ENCODE data around the gene VAPA.

VAPA gene

DNA sequence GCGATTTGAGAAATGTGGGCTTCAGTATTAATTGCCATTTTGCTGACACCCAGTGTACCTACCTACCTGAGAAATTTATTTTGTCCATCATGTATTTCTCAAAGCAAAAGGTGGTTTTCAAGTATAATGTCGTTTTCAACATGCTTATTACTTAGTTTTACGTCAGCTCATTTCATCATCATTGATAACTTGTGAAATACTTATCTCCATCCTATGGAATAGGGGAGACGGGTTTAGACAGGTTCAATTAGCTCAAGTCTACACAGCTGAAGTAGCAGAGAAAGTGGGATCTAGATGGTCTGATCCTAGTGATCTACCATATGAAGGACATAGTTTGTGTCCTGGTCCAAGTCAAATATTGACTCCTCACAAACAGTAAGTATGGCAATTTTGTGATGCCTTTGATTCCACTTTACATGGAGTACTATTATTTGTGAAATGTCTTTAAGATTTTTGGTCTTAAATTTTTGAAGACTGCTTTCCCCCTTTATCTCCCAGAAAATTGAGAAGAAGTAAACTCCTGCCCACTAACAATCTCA is 45.1 kb downstream of the VAPA start:
- Histone ChIP-seq H3K36me3 (ENCODE audit: control insufficient read depth, insufficient read depth, low read length) (peaks cover 3% of the 10 kb centered on the region), H3K9ac (ENCODE audit: low read length) (no peak overlapping the region), H3K4me3 (ENCODE audit: low read length) (no peak overlapping the region), H3K27ac (ENCODE audit: low read depth, low read length) (no peak overlapping the region), H3K27me3 (ENCODE audit: control insufficient read depth, insufficient read depth, low read length) (no peaks in the 10 kb centered on the region), H3K4me1 (ENCODE audit: control insufficient read depth, insufficient read depth, low read length) (no peaks in the 10 kb centered on the region)

DNA sequence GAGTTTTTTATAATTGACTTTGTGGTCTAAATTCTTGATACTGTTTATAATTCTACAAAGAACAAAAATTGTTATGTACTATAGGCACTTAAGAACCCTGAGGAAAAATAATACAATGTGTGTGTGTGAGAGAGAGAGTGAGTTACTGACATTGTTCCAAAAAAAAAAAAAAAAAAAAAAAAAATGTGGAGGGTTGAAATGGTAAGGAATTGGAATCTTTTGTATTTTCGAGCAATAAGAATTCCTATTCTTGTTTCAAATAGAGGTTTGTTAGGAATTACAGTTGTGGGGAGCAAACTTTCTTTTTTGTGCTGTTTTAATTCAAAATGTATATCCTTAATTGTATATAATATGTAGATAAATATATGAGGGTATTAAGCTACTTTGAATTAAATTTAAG is 45.7 kb downstream of the VAPA start:
- Histone ChIP-seq H3K36me3 (ENCODE audit: control insufficient read depth, insufficient read depth, low read length) (peaks cover 3% of the 10 kb centered on the region), H3K9ac (ENCODE audit: low read length) (no peak overlapping the region), H3K4me3 (ENCODE audit: low read length) (no peak overlapping the region), H3K4me1 (ENCODE audit: control insufficient read depth, insufficient read depth, low read length) (no peaks in the 10 kb centered on the region), H3K27ac (ENCODE audit: low read depth, low read length) (no peak overlapping the region), H3K27me3 (ENCODE audit: control insufficient read depth, insufficient read depth, low read length) (no peaks in the 10 kb centered on the region)

DNA sequence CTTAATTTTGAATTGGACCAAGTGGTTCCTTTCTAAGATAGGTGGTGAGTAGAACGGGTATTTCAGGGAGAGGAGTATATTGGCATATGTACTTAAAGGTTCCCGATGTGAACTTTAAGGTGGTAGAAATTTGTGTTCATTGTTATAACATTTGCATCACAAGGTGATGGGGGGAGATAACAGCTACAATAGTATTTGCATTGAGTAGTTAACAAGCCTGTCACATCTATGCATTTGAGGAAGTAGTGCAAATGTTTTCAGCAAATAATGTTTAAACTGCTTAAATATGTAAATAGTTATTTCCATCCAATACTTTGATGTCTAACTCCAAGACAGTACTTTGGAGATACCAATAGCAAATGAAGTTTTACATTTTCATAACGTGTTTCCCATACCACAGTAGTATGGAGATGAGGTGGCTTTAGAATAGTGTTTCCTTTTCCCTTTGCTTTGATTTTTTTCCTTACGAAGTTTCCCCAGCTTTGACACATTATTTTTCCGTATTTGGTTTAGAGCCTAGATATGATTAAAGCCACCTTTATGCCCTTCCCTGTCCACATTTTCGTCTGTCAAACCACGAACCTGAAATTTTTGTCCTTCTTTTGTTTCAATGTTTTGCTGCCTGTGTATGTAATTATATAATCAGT is 46.6 kb downstream of the VAPA start:
- Histone ChIP-seq H3K27ac (ENCODE audit: low read depth, low read length) (no peak overlapping the region), H3K9ac (ENCODE audit: low read length) (no peak overlapping the region), H3K4me1 (ENCODE audit: control insufficient read depth, insufficient read depth, low read length) (no peaks in the 10 kb centered on the region), H3K36me3 (ENCODE audit: control insufficient read depth, insufficient read depth, low read length) (peaks cover 3% of the 10 kb centered on the region), H3K27me3 (ENCODE audit: control insufficient read depth, insufficient read depth, low read length) (no peaks in the 10 kb centered on the region), H3K4me3 (ENCODE audit: low read length) (no peak overlapping the region)

DNA sequence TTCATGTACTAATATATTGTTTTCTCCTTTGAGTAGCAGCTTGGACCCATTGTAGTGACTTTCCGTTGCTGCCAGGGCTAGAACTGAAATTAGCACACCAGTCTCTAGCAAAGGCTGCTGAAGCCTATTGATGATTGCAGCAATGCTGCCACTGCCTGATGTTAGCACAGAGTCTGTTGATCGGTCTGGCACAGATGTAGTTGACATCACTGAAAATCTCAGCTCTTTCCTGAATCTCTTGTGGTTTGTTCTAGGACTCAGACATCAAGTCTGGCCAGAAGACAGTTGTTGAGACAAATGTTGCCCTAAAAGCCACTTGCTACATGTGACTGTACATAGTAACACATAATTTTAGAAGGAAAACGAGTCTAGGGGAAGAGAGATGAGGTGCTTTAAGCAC is 47.2 kb downstream of the VAPA start:
- no peak overlapping the region for H3K9ac ChIP-seq (ENCODE audit: low read length)
- H3K27ac ChIP-seq (ENCODE audit: low read depth, low read length): no peak overlapping the region
- no peaks in the 10 kb centered on the region for H3K27me3 ChIP-seq (ENCODE audit: control insufficient read depth, insufficient read depth, low read length)
- no peaks in the 10 kb centered on the region for H3K36me3 ChIP-seq (ENCODE audit: control insufficient read depth, insufficient read depth, low read length)
- H3K4me1 ChIP-seq (ENCODE audit: control insufficient read depth, insufficient read depth, low read length): no peaks in the 10 kb centered on the region
- H3K4me3 ChIP-seq (ENCODE audit: low read length): no peak overlapping the region

DNA sequence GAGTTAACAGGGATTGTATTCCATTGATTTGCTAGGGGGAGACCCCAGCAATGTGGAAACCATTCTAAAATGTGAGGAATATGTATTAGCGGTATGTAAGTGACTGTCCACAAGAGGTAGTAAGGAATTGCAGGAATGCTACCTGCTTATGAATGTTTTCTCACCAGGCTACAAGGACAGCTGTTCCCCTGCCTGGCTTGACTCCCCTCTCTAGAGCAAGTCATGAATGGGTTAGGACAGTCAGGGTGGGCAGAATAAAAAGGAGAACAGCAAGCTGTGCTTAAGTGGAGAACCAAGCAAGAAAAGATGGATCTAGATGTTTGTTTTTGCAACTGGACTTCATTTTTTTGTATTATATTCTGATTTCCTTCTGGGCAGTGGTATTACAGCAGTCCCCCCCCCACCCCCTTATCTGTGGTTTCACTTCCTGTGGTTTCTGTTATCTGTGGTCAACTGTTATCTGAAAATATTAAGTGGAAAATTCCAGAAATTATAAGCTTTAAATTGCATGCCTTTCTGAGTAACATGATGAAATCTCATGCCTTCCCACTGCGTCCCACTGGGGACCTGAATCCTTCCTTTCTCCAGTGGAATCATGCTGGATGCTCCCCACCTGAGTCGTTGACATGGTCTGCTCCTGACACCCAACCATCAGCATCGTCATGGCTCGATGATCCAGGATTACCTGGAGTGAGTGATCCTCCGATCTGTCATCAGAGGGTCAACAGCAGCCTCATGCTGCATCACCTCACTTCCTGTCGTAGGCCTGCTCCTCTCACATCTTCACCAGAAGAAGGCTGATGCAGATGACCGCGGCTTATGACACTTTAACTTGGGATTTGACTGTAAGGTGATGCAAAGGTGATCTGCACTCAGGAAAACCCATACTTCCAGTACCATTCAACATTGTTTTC is 52.2 kb downstream of the VAPA start:
- H3K36me3 ChIP-seq (ENCODE audit: control insufficient read depth, insufficient read depth, low read length): no peaks in the 10 kb centered on the region
- no peaks in the 10 kb centered on the region for H3K4me1 ChIP-seq (ENCODE audit: control insufficient read depth, insufficient read depth, low read length)
- H3K27me3 ChIP-seq (ENCODE audit: control insufficient read depth, insufficient read depth, low read length): peaks cover 4% of the 10 kb centered on the region
- H3K9ac ChIP-seq (ENCODE audit: low read length): no peak overlapping the region
- no peak overlapping the region for H3K4me3 ChIP-seq (ENCODE audit: low read length)
- no peak overlapping the region for H3K27ac ChIP-seq (ENCODE audit: low read depth, low read length)

DNA sequence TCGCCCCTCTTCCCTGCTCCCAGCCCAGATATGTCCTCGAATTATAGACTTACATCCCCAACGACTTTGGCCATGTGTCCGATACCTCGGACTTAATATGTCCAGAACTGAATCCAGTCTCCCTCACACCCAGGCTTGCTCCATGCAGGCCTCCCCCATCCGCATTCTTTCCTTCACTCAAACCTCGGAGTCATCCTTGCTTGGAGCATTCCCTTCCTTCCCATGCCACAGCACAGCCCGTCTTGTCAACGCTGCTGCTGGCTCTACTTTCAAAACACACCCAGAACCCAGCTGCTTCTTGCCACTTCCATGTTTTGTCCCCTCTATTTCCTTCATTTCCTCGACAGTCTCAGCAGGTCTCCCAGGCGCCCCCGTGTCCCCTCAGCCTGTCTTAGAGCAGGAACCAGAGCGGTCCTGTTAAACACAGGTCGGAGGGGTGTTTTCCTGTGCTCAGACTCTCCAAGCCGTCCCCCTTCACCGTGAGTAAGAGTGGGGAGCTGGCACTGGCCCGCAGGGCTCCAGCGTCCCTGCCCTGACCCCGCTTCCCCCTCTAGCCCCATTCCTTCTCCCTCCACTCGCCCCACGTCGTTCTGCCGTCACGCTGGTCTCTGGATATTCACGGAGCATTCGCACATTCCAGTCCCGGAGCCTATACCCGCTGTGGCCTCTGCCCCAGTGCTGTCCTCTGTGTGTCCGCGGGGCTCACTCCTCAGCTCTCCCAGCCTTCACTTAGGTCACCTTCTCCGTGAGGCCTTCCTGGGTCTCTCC is 54.4 kb downstream of the VAPA start:
- H3K9ac ChIP-seq (ENCODE audit: low read length): no peak overlapping the region
- H3K27ac ChIP-seq (ENCODE audit: low read depth, low read length): no peak overlapping the region
- H3K4me3 ChIP-seq (ENCODE audit: low read length): no peak overlapping the region
- H3K27me3 ChIP-seq (ENCODE audit: control insufficient read depth, insufficient read depth, low read length): peaks cover 4% of the 10 kb centered on the region
- H3K36me3 ChIP-seq (ENCODE audit: control insufficient read depth, insufficient read depth, low read length): no peaks in the 10 kb centered on the region
- no peaks in the 10 kb centered on the region for H3K4me1 ChIP-seq (ENCODE audit: control insufficient read depth, insufficient read depth, low read length)

DNA sequence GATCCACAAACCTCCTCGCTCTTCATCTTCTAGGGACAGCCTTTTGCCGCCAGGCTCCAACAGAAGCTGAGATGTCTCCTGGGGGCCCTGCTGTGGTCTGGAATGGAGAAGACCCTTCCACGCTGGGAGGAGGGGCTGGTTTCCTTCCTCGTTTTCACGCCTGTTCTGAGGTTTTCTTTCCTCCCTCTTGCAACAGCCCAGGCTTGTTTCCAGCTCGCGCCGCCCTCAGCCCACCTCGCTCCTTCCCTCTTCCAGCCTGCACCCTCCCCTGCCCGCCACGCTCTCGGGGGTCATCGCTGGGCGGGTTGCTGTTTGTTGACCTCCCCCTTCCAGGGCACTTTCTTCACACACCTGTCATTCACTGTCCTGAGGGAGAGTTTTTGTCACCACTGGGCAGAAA is 55.4 kb downstream of the VAPA start:
- Histone ChIP-seq H3K4me3 (ENCODE audit: low read length) (no peak overlapping the region), H3K9ac (ENCODE audit: low read length) (no peak overlapping the region), H3K36me3 (ENCODE audit: control insufficient read depth, insufficient read depth, low read length) (no peaks in the 10 kb centered on the region), H3K27me3 (ENCODE audit: control insufficient read depth, insufficient read depth, low read length) (peaks cover 4% of the 10 kb centered on the region), H3K27ac (ENCODE audit: low read depth, low read length) (no peak overlapping the region), H3K4me1 (ENCODE audit: control insufficient read depth, insufficient read depth, low read length) (no peaks in the 10 kb centered on the region)

DNA sequence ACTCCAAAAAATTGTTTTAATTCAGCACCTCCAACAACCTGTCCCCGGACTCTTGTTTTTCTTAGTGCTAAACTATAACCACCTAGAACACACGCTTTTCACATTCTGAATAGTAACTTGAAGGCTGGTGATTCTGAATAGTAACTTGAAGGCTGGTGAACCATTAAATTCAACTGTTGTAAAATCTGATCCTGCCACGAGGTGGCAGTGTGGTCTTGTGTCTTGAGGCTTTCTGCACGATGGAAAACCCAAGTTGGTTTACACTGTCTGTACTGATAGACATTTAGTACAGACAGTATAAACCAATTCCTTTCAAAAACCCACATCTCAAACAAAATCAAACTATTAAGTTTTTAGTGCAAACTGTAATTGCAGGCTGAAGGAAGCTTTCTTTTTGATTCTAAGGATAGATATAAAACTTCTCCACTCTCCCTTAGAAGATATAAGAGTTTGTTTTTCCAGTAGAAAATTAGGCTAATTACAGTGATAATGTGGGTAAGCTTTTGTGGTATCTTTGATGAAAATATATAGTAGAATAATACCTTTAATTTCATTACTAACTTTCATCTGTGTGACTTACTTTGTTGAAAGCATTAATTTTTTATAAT is 57.6 kb downstream of the VAPA start:
- H3K27ac ChIP-seq (ENCODE audit: low read depth, low read length): no peak overlapping the region
- H3K9ac ChIP-seq (ENCODE audit: low read length): no peak overlapping the region
- no peaks in the 10 kb centered on the region for H3K4me1 ChIP-seq (ENCODE audit: control insufficient read depth, insufficient read depth, low read length)
- peaks cover 4% of the 10 kb centered on the region for H3K27me3 ChIP-seq (ENCODE audit: control insufficient read depth, insufficient read depth, low read length)
- no peaks in the 10 kb centered on the region for H3K36me3 ChIP-seq (ENCODE audit: control insufficient read depth, insufficient read depth, low read length)
- no peak overlapping the region for H3K4me3 ChIP-seq (ENCODE audit: low read length)

DNA sequence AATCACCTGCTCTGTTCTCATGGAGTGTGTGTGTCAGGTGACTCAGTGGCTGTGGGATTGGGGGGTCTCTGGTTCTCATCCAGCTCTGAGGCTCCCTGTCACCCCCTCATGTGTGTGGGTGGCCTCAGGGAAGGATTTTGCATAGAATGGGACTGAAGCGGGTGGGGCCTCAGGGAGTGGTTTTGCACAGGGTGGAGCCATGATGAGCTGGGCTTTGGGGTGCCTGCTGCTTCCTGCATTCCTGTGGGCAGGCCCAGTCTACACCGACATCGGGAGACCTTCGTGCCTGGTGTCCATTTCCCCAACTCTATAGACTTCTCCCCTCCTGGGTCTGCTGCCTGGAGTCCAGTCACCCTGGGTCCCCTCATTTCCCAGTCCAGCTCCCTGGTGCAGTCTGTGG is 59.7 kb downstream of the VAPA start:
- Histone ChIP-seq H3K4me3 (ENCODE audit: low read length) (no peak overlapping the region), H3K27me3 (ENCODE audit: control insufficient read depth, insufficient read depth, low read length) (no peaks in the 10 kb centered on the region), H3K36me3 (ENCODE audit: control insufficient read depth, insufficient read depth, low read length) (no peaks in the 10 kb centered on the region), H3K9ac (ENCODE audit: low read length) (no peak overlapping the region), H3K27ac (ENCODE audit: low read depth, low read length) (no peak overlapping the region), H3K4me1 (ENCODE audit: control insufficient read depth, insufficient read depth, low read length) (no peaks in the 10 kb centered on the region)

DNA sequence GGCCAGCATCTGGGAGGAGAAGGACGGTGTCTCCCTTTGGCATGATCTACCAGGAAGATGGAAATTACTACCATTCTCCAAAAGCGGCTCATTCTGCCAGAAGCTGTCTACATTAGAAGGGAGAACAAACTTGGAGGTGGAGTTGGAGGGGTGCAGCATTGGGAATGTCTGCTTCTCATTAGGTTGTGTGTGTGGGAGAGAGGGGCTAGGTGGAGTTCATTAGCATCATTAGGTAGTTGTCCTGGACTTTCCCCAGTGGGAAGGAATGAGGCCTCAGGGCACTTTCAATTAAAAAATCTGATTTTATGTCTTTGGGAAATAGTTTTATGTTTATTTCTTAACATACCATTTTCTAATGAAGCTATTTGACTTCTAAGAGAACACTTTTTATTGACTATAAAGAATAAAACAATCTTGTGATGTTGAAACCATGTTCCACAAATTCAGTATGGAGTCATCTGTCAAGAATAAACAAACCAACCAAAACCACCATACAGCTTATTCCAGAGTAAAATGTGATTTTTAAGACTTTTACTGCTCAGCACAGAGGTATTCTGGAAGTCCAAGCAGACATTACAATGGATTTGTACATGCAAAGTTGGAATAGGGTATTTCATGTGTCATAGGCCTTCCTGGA is 60.6 kb downstream of the VAPA start:
- no peak overlapping the region for H3K4me3 ChIP-seq (ENCODE audit: low read length)
- H3K36me3 ChIP-seq (ENCODE audit: control insufficient read depth, insufficient read depth, low read length): no peaks in the 10 kb centered on the region
- H3K9ac ChIP-seq (ENCODE audit: low read length): no peak overlapping the region
- no peaks in the 10 kb centered on the region for H3K4me1 ChIP-seq (ENCODE audit: control insufficient read depth, insufficient read depth, low read length)
- H3K27ac ChIP-seq (ENCODE audit: low read depth, low read length): no peak overlapping the region
- H3K27me3 ChIP-seq (ENCODE audit: control insufficient read depth, insufficient read depth, low read length): no peaks in the 10 kb centered on the region

DNA sequence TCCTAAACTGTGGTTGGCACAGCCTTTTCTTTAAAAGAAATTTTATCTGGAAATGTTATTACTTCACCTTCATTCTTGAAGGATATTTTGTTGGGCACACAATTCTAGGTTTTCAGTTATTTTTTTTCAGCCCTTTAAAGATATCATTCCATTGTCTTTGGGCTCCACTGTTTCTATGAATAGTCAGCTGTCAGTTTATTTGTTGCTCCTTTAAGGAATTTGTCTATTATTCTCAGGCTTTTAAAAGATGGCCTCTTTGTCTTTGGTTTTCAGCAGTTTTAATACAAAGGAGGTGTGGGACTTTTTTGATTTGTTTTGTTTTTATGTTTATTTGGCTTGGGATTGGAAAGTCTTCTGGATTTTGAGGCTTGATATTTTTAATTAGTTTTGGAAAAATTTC is 61.8 kb downstream of the VAPA start:
- H3K36me3 ChIP-seq (ENCODE audit: control insufficient read depth, insufficient read depth, low read length): no peaks in the 10 kb centered on the region
- no peak overlapping the region for H3K4me3 ChIP-seq (ENCODE audit: low read length)
- H3K9ac ChIP-seq (ENCODE audit: low read length): no peak overlapping the region
- H3K27me3 ChIP-seq (ENCODE audit: control insufficient read depth, insufficient read depth, low read length): no peaks in the 10 kb centered on the region
- no peaks in the 10 kb centered on the region for H3K4me1 ChIP-seq (ENCODE audit: control insufficient read depth, insufficient read depth, low read length)
- H3K27ac ChIP-seq (ENCODE audit: low read depth, low read length): no peak overlapping the region

Measured in rectal smooth muscle tissue (tissue), 1 donor.